HG02981 (cell line): Measurements from ENCODE around the gene STXBP6.
"Not testable (repeated sequence)": the region's sequence is repeated elsewhere in the genome, so short reads cannot be mapped to it uniquely, and the experiment has no call there.

ENCODE experiments used
- ATAC-seq: cut with Tn5 transposase; IDR thresholded peaks from one replicate; pipeline ENCODE4 v1.9.1; 2021; ENCODE audit warnings: mild to moderate bottlenecking, moderate library complexity; ENCODE audit not compliant: unreplicated experiment

Gene STXBP6

GRCh38 chr14:24959791-24960331, 90.1 kb downstream of the STXBP6 start:
- no peak for ATAC-seq

- no peak for ATAC-seq
These were observed 91.7 kb downstream of the STXBP6 start for GRCh38 chr14:24958271-24958670.

- no peak for ATAC-seq
These were observed 92.1 kb downstream of the STXBP6 start for GRCh38 chr14:24957814-24958213.

- no peak for ATAC-seq
These were observed 93.8 kb downstream of the STXBP6 start for GRCh38 chr14:24956104-24956503.

- no peak for ATAC-seq
These were observed 95.3 kb downstream of the STXBP6 start for GRCh38 chr14:24954700-24955037.

GRCh38 chr14:24954037-24954699, 95.8 kb downstream of the STXBP6 start:
- peak; percentile 79 for ATAC-seq

- no peak for ATAC-seq
These were observed 96.9 kb downstream of the STXBP6 start for GRCh38 chr14:24952851-24953666.

- ATAC-seq, result no peak
These were observed 101.6 kb downstream of the STXBP6 start for GRCh38 chr14:24948261-24948847.

GRCh38 chr14:24947131-24947530, 102.8 kb downstream of the STXBP6 start:
- ATAC-seq, result no peak

GRCh38 chr14:24944800-24945199, 105.1 kb downstream of the STXBP6 start:
- ATAC-seq, result no peak

- ATAC-seq, result no peak
These were observed 106.9 kb downstream of the STXBP6 start for GRCh38 chr14:24943024-24943423.

- ATAC-seq, result no peak
These were observed 108.2 kb downstream of the STXBP6 start for GRCh38 chr14:24941719-24942118.

- no peak for ATAC-seq
These were observed 109.6 kb downstream of the STXBP6 start for GRCh38 chr14:24940213-24940783.

- ATAC-seq, result no peak
These were observed 111.4 kb downstream of the STXBP6 start for GRCh38 chr14:24938593-24938992.

GRCh38 chr14:24937300-24937699, 112.6 kb downstream of the STXBP6 start:
- no peak for ATAC-seq

GRCh38 chr14:24936773-24937172, 113.2 kb downstream of the STXBP6 start:
- not testable (repeated sequence) for ATAC-seq

GRCh38 chr14:24935796-24936195, 114.2 kb downstream of the STXBP6 start:
- no peak for ATAC-seq

- ATAC-seq, result no peak
These were observed 121.5 kb downstream of the STXBP6 start for GRCh38 chr14:24928386-24928900.

- no peak for ATAC-seq
These were observed 122.1 kb downstream of the STXBP6 start for GRCh38 chr14:24927809-24928208.

- ATAC-seq, result no peak
These were observed 124.1 kb downstream of the STXBP6 start for GRCh38 chr14:24925771-24926374.

GRCh38 chr14:24924544-24924943, 125.4 kb downstream of the STXBP6 start:
- ATAC-seq, result no peak
